Measurements from ENCODE around the gene ZNF17.

DNA sequence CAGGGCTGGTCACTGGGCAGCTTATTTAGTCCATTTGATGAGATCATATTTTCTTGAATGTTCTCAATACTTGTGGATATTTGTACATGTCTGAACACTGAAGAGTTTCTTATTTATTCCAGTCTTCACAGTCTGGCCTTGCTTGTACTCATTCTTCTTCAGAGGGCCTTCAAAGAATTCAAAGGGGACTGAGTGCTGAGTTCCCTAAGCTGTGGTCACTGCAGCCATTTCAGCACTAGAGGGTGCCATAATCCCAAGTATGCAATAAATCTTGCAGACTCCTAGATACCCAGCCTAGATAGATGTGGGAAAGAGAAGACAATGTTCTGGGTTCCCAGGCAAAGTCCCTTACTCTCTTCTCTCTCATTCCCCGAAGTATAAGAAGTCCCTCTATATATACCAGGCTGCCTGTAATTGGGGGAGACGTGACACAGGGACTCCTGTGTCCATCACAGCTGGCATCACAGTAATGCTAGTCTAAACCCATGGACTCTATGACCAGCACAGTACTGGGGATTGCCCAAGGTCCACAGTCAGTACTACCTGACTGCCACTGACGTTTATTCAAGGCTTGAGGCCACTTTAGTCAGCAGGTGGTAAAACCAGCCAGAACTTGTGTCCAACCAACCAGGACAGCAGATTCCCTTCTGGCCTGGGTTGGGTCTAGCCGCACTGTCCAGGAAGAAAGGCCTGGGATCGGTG is 54.9 kb downstream of the ZNF17 start:
- TF ChIP-seq, protein P1, sequence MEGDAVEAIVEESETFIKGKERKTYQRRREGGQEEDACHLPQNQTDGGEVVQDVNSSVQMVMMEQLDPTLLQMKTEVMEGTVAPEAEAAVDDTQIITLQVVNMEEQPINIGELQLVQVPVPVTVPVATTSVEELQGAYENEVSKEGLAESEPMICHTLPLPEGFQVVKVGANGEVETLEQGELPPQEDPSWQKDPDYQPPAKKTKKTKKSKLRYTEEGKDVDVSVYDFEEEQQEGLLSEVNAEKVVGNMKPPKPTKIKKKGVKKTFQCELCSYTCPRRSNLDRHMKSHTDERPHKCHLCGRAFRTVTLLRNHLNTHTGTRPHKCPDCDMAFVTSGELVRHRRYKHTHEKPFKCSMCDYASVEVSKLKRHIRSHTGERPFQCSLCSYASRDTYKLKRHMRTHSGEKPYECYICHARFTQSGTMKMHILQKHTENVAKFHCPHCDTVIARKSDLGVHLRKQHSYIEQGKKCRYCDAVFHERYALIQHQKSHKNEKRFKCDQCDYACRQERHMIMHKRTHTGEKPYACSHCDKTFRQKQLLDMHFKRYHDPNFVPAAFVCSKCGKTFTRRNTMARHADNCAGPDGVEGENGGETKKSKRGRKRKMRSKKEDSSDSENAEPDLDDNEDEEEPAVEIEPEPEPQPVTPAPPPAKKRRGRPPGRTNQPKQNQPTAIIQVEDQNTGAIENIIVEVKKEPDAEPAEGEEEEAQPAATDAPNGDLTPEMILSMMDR (IDR thresholded peaks at IDR 0.05): peak; percentile 43
- no peak for TF ChIP-seq EZH2phosphoT487 (IDR thresholded peaks at IDR 0.05)
- TF ChIP-seq EZH2 (IDR thresholded peaks at IDR 0.05): no peak
